DND-41 (cell line): ENCODE data around the gene CX3CR1.

Experiments
- CTCF ChIP-seq: IDR thresholded peaks from 2 replicates; pipeline ENCODE4 v1.5.1; 2012; ENCODE audit warnings: borderline replicate concordance, low read length, moderate library complexity, mild to moderate bottlenecking; ENCODE audit not compliant: poor library complexity, severe bottlenecking; ENCODE audit errors: extremely low read depth
- EZH2 ChIP-seq: IDR thresholded peaks from 3 replicates; pipeline ENCODE4 v1.6.1; 2012; ENCODE audit warnings: borderline replicate concordance, low read depth, mild to moderate bottlenecking, moderate library complexity, low read length, inconsistent platforms; ENCODE audit not compliant: severe bottlenecking

DNA sequence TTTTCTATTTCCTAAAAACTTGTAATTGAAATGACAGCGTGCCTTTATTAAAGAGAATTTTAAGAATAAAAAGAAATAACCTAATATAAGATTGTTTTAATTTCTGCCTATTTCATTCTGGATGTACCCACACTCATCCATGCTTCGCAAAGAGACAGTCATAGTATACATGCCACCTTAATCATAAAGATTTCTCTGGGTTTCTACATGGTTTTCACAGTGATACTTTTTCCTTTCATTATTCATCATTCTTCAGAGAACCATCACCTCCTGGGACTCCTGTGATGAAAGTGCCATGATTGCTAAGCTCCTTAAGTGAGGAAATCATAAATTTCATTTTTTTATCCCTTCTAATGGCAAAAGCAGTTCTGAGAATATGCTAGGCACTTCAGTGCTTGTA, 45.4 kb upstream of the CX3CR1 start:
- TF ChIP-seq EZH2 (no peak), CTCF (no peak)
